Measurements from ENCODE around the gene SUSD1.
"Not testable (repeated sequence)": the region's sequence is repeated elsewhere in the genome, so short reads cannot be mapped to it uniquely, and the experiment has no call there.

Gene SUSD1

DNA sequence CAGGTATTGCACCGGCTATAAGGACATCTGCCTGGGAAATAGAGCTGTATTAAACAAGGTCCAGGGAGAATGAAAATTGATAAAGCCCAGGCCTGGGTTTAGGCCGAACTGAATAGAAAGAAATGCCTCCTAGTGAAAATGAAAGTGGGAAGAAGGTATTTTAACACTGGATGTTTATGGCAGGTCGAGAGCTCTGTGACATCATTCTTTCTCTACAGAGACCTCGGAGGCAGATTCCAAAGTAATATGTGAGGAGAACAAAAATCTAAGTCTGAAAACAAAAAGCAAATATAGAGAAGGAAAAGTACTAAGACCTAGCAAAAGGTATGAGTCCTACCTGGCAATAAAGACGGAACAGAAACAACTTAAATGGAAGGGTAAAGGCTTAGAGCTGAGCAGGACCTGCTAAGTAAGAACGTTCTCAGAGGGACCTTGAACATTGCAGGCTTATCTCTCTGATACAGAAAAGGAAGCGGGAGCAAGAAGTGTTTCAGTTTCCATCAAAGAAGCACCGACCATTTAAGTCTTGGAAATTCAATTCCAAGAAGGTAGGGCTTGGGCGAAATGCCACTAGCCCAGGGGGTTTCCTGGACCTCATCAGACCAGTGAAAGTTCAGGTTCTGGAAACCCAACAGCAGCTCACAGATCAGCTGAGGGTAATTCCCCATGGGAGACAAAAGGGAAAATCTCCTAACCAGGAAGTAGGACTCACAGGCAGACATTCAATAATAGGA, 80.0 kb downstream of the SUSD1 start:
- DNase-seq (ENCODE audit: low read depth in 3 of 3), result no peak

DNA sequence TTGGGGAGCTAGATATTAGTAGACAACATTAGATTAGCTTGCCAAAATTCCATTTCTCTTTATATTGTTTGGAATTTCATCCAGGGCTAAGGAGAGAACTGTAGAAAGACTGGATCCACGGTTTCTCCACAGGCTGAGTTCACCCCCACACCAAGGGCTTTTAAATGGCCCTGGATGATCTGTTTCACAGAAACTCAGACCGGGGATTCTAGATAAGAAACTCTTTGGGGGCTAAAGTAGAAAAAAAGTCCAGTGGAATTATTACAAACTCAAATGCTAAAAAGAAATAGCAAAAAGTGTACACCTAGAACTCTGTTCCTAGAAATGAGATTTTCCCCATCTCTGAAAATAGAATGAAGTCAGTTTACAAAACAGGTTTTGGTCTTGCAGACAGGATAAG, 80.9 kb downstream of the SUSD1 start:
- no peak for DNase-seq (ENCODE audit: low read depth in 3 of 3)

DNA sequence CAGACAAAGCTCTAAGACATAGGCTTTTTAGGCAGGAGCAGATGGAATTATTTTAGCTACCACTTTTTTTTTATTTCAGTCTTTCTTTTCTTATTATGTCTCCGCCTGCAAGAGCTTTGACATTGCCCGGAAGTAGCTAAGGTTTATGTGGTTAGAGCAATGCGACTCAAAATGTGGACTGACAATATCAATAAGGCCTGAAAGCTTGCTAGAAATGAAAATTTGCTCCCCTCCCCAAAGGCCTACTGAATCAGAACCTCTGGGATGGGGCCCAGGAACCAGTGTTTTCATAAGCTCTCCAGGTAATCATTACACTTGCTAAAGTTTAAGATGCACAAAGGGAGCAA, 81.3 kb downstream of the SUSD1 start:
- no peak for DNase-seq (ENCODE audit: low read depth in 3 of 3)

DNA sequence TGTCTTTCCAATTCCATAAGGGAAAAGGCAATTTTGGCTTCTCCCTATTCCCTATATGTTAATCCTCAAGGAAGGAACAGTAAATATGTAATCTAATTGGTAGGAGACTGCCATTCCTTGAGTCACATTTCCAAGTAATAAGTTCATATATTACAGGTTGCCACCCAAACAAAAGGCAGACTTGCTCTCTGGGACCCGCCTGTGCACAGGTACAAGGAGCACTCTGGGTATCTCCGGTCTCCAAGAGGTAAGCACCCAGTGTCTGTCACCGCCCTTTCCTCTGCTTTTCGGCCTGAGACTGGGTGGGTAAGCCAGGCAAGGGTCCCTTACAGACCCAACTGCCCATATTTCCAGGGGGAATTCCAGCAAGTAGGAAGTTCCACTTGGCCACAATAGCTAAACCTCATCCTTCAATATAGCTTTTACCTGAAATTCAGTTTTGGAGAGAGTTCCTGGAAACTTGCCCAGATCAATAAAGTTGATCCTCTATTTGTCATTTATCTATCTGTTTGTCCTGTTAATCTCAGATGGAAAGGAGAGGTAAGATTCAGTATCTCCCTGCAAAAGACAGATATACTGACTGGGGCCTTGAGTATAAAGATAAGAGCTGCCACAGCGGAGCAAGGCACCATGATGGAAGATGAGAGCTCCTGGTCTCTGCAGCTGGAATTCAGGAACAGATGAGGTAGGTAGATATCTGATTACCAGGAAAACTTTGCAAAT, 81.8 kb downstream of the SUSD1 start:
- no peak for DNase-seq (ENCODE audit: low read depth in 3 of 3)

DNA sequence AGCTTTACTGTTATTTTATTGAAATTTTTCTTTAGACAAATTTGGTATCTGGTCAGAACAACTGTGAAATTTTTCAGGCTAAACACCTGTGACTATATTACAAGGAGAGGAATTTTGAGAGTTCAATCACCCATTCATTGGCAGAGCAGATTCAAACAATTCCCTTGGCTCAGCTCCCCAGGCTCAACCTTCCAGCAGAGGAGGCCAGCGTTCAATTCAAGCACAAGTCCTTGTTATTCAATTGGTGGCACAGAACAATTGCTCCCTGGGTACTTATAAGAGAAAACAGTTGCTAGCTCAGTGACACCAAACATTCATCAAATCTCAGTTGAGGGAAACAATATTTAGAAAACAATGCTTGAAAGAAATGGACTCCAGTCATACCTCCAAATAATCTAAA, 83.3 kb downstream of the SUSD1 start:
- DNase-seq (ENCODE audit: low read depth in 3 of 3), result no peak

DNA sequence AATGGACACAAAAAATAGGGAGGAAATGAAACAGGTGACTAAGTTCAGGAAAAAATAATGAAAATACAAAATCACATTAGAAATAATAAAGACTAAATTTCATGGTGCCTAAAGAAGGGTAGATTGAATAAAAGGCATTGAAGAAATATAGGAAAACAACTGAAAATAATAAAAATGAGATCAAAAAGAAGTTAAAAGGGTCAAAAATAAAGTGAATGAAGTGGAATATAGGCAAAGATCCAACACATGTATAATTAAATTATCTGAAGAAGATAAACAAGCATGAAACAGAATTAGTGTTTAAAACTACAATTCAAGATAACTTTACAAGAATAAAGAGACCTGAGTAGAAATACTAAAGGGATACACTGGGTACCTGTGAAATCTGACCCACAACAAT, 87.6 kb downstream of the SUSD1 start:
- DNase-seq (ENCODE audit: low read depth in 3 of 3), result no peak

DNA sequence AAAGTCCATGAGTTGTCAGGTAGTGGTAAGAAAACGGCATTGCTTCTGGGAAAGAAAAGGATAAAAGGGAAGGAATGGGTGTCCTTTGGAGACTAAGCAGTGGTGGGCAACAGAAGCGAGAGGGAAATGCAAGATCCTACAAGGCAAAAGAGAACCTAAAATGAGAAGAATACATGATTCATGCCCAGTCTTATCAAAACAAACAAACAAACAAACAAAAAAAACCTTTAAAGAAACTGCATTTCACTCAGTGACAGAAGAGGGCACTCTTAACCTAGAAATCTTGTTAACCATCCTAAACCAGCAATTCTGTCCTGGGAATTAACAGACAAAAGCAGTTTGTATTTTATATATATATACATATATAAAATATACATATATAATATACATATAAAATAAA, 88.5 kb downstream of the SUSD1 start:
- no peak for DNase-seq (ENCODE audit: low read depth in 3 of 3)

DNA sequence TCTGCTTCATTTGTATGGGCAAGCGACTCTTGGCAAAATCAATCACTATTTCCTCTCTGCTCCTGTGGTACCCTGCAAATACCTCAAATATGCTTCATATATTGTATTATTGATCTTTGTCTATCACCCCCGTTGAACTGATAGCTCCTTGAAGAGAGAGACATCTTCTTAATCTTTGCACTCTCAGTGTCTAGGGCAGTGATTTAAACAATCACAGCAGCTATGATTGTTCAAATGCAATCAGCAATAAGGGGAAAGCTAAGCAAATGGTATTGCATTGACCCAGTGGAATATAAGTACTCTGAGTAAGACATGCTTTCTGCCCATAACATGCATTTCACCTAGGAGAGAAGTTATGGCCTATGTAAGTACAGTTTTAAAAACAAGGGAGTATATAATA, 90.2 kb downstream of the SUSD1 start:
- DNase-seq (ENCODE audit: low read depth in 3 of 3), result no peak

DNA sequence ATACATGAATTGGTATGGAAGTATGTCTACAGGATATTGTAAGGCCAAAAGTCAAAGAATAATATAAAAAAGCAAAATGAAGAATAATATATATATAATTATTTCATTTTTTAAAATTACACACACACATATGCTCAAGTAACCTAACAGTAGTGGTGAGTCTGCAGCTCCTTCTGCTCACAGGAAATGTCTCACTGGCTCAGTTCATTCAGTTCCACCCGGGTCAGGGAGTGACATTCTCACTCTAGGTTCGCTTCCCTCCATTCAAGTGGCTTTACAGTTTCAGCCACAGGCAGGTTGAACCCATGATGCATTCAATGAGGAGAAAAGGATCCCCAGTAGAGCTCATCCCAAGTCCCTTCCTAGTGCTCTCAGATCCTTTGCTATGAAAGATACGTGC, 90.8 kb downstream of the SUSD1 start:
- DNase-seq (ENCODE audit: low read depth in 3 of 3), result no peak

DNA sequence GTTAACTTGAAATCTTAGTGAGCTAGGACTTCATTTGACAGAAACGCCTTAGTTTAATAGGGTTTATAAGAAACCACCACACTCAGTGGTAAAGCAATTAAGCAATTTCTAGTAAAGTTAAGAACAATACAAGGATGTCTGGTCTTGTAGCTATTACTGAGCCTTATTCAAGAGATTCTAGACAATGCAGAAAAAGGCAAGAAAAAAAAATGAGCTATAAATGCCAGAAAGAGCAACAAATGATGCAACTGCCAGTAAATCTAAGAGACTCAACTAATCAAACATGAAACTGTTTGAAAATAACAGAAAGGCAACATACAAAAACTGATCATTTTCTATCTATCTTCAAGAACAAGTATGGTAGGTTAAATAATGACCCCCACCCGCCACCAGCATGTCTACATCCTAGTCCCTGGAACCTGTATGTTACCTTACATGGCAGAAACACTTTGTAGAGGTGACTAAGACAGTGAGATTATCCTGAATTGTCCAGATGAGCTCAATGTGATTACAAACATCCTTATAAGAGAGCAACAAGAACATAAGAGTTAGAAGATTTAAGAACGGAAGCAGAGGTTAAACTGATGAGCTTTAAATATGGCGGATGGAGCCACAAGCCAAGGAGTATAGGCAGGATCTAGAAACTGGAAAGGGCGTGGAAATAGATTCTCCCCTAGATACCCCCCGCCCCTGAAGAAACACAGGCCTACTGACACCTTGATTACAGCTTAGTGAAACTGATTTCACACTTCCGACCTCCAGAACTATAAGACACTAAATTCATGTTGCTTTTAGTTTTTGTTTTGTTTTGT, 93.0 kb downstream of the SUSD1 start:
- no peak for DNase-seq (ENCODE audit: low read depth in 3 of 3)

DNA sequence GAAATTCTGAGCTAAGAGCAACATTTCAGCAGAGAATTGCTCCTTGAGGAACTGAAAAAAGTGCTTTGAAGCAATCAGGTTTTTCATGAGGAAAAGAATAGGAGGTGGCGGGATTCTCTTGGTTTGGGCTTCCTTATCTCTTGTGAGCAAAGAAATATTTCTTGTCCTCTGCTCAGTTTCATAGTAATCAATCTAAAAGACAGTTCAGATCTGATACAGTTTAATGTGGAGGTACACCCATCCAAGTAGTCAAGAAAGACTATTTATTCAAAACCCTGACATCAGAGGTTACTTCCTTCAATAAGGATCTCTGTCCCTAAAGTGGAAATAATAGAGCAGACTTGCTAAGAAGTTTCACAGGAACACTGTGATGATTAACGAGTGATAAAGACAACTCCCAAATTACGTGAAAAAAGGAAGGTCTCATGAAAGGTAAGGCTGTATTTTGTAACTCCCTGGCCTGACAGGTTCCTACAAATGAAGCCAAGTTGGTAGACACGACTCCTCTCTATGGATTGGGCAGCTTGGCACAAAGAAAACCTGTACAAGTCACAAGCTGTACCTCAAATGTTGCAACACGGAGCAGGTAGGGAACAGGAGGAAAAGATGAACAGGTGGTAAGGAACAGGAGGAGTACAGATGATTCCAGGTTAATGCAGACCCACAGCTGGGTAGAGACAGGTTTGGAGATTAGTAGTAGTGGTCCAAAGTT, 94.1 kb downstream of the SUSD1 start:
- no peak for DNase-seq (ENCODE audit: low read depth in 3 of 3)

DNA sequence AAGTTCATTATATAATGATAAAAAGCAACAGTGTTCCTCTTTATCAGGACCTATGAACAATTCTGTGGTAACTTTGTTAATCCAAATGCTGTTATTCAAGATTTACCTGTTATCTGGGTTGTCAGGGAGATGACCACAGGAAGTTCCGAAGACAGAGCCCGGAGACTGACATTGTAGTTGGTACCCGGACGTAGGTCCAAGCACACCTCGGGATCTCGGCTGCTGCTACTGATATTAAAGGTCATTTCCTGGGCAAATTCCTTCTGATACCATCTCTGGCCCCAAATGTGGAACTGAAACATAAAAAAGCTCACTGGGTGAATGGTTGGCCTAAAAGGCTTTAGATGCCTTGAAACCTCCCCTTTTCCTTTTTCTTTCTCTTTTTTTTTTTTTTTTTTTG, 96.7 kb downstream of the SUSD1 start:
- DNase-seq (ENCODE audit: low read depth in 3 of 3), result no peak

DNA sequence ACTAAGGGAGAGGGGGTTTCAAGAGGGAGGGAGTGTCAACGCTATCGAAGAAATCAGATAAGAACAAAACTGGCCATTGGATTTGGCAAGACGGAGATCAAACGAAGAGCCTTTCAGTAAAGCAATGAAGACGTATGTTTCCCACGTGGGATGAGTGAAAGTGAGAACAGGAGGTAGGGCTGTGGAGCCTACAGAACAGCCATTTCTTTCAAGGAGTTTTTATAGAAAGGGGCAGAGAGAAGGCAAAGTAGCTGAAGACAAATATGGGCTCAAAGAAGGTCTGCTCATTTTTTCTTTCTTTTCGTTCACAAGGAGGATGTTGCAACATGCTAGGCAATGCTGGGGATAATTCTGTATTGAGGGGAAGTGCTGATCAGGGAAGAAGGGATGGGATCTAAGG, 98.3 kb downstream of the SUSD1 start:
- no peak for DNase-seq (ENCODE audit: low read depth in 3 of 3)

DNA sequence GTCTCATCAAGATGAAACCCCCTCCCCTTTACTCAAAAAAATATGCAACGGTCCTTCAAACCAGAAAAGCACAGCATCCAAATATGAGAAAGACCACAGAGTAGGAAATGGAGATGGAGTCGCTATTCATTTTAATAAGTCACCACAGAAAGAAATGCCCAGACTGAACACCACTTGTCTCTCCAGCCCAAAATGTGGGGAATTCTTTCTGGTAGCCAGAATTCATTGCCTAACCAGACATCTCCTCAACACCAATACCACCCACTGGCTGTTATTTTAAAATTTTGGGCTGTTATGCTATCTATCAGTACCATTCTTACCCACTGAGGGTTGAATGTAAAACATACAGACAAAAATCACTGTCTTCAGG, 100.1 kb downstream of the SUSD1 start:
- DNase-seq (ENCODE audit: low read depth in 3 of 3), result no peak

DNA sequence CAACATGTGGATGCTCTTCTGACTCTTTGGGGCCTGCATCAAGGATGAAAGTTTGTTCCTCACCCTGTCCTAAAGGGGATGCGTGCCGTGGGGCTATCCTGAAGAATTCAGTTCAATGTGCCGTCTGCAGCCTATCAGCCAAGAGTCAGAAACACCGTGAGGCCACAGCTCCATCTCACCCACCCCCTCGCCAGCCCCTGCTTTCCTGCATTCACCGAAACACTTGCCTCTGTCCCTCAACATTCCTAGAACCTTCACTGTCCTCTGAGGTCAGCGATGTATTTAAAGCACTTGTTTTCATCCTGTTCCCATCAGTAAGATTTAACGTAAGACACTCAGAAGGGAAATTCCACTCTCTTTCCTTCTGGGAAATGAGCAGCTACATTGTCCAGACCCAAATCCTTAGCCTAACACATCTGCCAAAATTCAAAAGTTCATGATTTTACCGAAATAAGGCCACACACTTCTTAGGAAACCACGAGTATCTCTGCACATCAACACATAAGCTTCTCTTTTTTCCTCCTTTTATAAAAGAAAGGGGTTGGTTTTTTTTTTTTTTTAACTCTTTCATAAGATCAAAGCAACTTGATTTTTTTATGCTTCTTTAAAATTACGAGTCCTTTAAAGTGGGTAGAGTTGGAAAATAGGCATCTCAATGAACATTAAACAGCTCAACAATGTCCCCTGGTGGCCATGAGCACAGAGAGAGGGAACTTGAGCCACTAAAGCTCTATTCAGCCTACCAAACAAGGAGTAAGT, 100.7 kb downstream of the SUSD1 start:
- peak; percentile 44 to 62 (median 49) for DNase-seq (ENCODE audit: low read depth in 3 of 3)

DNA sequence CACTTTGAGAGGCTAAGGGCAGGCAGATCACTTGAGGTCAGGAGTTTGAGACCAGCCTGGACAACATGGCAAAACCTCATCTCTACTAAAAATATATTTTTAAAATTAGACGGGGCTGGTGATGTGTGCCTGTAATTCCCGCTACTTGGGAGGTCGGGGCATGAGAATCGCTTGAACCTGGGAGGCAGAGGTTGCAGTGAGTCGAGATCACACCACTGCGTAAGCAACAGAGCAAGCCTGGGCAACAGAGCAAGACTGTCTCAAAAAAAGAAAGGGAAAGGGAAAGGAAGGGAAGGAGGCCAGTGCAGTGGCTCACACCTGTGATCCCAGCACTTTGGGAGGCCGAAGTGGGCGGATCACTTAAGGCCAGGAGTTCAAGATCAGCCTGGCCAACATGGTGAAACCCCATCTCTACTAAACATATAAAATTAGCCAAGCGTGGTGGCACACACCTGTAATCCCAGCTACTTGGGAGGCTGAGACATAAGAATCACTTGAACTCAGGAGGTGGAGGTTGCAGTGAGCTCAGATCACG, 101.4 kb downstream of the SUSD1 start:
- DNase-seq (ENCODE audit: low read depth in 3 of 3), result not testable (repeated sequence)

DNA sequence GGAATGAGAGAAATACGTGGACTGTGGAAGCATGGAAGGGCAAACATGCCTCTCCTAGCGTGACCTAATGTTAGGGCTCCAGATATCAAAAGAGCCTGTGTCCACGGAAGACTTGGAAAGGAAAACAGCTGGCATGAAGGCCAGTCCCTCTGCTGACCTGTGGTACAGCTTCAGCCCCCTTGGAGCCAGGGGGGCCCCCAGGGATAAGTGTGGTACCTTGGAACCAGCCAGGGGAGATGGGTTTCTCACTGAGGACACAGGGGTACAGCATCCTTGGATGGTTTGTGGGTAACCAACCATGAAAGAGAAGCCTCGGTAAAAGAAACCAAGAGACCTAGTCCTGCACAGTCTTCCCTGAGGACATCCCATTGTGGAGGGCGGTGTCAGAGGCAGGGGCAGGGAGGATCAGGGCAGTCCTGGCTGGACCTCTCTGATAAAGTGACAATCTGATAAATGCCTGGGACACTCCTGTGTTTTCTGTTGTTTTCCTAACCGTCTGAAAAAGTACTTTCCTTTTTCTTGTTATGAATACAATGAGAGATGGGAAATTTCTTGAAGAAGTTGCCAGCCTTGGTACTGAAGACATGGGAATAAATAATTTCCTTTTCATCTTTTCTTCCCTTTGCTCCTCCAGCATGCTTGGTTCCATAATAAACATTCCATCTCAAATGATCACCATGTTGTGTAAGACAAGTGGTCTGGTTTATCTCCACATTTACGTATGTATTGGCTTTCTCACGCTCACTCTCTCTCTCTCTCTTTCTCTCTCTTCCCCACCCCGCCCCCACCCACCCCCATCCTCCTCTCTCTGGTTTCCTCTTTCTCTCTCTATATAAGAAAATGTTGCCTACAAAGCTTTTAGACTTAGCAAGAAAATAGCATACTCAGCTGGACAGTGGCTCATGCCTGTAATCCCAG, 102.1 kb downstream of the SUSD1 start:
- DNase-seq (ENCODE audit: low read depth in 3 of 3), result no peak

DNA sequence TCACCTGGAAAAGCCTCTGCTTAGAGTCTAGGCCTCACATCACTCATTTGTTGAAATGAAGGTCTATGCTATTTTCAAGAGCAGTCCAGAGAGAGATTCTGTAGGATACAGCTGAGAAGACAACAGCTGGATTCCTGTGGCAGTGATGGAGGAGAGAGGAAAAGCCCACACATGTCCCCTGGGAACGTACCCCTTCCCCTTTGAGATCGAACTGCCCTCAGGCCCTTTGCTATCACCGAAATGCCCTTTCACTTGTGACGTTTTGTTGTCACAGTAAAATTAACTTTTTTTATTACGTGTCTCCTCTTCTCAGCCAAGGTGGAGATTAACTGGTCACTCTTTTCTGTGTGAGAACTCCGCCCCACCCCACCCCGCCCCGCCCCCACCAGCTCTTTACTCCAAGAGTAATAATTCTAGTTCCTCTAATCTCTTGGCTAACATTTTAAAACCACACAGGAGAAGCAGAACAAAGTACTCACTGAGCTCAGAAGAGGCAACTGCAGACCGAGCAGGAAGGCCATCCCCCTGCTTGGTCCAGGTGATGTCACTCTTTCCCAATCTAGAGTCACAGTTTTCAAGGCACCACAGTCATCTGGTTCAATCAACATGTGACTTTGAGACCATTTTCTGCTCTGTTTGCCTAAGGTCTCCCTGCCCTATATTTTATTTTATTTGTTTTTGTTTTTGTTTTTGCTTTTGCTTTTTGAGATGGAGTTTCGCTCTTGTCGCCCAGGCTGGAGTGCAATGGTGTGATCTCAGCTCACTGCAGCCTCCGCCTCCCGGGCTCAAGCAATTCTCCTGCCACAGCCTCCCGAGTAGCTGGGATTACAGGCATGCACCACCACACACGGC, 105.6 kb downstream of the SUSD1 start:
- DNase-seq (ENCODE audit: low read depth in 3 of 3), result no peak
